NCI-H146 treated with DMSO at 0.1 percent for 48 hours (cell line): ENCODE data around the gene NGEF.
"Not testable (repeated sequence)": the region's sequence is repeated elsewhere in the genome, so short reads cannot be mapped to it uniquely, and the experiment has no call there.

Experiments
- DNase-seq: peaks from one replicate; lab custom pipeline; 2025; ENCODE audit not compliant: unreplicated experiment; lab: John Stamatoyannopoulos, UW

The NGEF gene, protein sequence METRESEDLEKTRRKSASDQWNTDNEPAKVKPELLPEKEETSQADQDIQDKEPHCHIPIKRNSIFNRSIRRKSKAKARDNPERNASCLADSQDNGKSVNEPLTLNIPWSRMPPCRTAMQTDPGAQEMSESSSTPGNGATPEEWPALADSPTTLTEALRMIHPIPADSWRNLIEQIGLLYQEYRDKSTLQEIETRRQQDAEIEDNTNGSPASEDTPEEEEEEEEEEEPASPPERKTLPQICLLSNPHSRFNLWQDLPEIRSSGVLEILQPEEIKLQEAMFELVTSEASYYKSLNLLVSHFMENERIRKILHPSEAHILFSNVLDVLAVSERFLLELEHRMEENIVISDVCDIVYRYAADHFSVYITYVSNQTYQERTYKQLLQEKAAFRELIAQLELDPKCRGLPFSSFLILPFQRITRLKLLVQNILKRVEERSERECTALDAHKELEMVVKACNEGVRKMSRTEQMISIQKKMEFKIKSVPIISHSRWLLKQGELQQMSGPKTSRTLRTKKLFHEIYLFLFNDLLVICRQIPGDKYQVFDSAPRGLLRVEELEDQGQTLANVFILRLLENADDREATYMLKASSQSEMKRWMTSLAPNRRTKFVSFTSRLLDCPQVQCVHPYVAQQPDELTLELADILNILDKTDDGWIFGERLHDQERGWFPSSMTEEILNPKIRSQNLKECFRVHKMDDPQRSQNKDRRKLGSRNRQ

DNA sequence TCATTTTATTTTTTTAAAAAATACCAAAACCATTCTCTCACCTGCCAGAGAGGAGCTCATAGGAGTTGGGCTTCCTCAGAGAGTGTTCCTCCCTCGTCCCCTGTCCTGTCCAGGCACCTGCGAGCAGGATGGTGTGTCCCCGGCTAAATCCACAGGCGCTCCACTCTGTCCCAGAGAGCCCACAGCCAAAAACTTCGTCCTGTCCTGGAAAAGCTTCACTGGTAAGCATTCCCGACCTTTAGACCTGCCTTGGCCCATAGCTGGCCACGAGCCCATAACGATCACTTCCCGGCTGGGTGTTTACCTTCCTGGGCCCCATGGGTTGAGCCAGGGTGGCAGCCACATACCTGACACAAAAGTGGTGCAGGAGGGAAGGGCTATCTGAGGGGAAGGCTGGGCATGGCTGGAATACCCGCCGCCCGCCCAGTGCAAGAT, at the start of gene NGEF:
Gene NGEF (minus strand): TSS at position 230 of the 435 bp plus-strand sequence. CDS start 38,366 bp downstream, outside the sequence.
- no peak for DNase-seq

DNA sequence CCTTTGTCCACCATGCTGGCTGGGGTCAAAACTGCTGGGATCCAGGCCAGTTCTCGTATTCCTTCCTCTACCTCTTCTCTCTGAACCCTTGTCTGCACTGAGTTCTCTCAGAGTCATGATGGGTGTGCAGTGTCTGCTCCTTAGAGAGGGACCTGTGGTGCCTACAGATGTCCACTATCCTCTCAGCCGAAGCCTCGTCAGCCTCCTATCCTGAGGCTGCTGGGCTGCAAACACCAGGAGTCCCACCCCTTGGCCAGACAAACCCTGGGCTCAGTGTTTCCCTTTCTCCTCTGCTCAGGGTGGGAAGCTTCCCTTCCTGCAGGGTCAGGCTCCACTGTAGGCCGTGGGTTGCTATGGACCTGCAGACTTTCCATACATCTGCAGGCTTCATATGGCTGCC, 49.4 kb upstream of the NGEF start:
- no peak for DNase-seq

DNA sequence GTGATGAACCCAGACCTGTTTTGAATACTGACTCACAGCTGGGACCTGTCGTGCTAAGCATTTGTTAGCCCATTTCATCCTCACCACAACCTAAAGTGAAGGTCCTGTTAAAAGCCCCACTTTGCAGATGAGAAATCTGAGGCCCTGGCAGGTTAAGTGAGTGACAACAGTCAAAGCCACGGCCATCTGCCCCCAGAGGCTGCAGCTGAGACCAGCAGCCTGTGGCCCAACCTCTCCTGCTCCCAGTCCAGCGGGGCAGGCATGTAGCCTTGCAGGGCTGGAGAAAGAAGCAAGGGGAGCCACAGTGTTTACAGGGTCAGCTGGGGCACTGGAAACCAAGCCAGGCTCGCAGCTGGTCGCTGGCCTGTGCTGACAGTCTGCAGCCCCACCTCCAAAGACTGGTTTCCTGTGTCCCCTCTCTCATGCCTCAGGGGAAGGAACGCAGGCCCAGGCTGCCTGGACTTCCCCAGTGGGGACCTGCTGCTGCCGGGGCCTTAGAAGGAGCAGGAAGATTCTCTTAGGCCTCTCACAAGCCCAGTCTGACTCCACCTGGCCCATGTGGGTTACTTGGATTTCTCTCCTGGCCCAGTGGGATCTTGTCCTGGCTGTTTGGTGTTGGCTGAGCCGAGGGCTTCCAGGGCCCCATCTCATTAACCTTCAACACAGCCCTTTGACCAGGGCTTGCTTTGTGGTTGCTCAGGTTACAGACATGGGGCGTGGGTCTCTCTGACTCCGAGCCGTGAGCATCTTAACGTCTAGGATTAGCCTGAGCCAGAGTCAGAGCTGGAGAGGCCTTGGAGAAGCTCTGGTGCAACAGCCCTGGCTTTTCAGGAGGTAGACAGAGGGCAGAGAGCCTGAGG, 48.8 kb upstream of the NGEF start:
- no peak for DNase-seq

DNA sequence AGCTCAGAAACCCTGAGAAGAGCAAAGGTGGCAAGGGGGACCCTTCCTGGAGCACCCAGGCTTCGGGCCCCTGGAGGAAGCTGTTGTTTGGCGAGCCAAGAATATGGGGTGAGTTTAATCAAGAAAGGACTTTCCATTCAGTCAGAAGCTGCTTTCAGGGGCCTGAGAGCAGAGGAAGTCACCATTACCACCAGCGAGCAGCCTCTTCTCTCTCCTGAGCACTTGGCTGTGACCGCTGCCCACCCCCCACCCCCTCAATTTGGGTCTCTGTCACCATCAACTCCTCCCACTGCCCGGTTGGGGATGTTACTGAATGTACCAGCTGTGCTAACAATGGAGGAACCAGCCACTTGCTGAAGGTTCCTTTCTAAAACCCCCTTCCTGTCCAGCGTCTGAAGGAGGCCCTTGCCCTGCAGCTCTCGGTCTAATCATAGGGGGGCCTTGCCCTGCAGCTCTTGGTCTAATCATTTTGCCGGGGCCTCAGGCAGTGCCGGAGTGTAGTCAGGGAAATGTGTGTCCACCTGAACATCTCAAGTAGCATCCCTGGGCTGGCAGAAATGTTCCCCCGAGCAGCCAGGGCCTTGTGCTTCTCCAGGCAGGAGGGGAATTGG, 48.0 kb upstream of the NGEF start:
- no peak for DNase-seq

DNA sequence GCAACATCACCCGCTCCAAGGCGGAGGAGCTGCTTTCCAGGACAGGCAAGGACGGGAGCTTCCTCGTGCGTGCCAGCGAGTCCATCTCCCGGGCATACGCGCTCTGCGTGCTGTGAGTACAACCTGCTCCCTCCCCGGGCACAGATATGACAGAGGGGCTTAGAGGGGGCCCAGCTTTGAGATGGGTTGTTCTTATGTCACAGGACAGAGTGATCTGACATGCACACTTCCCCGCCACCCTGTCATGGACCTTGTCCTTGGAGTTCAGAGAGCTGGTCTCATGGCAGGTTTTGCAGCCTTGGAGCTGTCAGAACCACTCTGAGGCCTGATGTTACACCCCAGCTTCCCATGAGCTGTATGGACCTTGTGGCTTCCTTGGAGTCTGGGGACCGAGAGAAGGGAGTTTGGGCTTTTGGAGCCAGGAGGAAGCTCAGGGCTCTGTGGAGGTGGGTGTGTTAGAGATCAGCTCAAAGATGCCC, 47.5 kb upstream of the NGEF start:
- DNase-seq, result no peak

DNA sequence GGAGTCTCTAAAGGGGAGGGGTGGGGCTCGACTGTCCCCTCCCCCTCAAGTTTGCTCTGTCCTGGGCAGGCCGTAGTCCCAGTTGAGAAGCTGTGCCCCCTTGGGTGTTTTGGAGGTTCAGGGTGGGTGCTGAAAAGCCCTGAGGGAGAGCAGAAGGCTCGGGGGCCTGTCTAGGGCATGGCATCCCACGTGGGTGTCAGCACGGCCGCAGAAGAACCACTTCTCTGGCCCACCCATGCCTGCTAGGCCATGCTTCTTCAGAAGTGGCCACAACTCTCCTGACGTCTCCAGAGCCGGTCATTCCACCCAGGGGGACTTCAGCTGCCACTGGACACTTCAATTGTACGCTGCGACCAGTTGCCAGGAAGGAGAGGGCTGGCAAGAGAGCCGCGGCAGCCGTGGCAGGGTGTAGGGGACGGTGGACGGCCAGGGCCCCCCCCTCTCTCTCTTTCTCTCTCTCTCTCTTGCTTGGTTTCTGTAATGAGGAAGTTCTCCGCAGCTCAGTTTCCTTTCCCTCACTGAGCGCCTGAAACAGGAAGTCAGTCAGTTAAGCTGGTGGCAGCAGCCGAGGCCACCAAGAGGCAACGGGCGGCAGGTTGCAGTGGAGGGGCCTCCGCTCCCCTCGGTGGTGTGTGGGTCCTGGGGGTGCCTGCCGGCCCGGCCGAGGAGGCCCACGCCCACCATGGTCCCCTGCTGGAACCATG, 46.9 kb upstream of the NGEF start, which contains the start of gene INPP5D:
Gene INPP5D (plus strand): TSS at position 546 of the 704 bp plus-strand sequence. CDS start 137 bp downstream, at position 683.
- DNase-seq, result no peak

DNA sequence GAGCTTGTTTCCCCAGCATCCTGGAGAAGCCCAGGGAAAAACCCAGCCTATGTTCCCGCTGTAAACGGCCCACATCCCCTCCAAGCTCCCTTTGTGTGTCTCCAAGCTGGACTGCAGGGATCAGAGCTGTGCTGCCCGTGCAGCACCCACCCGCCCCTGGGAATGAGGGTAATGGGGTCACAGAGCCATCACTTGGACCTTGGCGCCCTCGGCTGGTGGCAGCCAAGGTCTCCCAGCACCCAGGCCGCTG, 46.4 kb upstream of the NGEF start:
- DNase-seq, result no peak

DNA sequence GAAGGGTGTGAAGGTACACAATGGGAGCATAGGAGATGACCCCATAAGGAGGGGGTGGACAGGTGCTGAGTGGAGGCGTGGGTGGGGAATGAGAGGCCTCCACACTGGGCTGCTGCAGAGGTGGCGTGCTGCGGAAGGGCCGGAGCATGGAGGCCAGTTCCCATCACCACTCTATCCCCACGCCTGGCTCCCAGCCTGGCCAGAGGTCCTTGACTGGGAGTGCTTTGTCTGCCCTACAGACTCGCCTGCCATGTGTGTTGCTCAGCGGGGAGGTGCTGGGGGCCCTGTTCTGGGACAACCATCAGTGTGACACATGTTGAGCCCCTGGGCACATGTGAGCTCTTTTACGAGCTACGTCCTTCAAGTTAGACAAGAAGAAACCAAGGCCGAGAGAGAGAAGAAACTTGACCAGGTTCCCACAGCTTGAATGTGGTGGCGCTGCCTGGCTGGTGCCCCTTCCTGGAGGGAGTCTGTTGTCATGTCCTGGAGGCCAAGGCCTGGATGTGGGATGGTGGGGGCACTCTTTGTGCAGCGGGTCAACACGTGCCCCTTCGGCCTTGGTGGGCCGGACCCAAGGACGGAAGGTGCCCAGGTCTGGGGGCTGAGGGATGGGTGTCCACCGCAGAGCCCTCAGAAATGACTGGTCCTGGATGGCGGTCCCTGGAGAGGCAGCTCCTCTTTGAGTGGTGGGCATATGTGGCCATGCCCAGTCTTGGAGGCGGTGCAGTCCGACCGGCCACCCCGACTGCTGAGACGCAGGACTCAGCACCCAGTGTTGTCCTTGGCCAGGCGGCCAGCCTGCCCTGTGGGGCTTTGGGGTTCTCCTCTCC, 45.9 kb upstream of the NGEF start:
- DNase-seq, result no peak

DNA sequence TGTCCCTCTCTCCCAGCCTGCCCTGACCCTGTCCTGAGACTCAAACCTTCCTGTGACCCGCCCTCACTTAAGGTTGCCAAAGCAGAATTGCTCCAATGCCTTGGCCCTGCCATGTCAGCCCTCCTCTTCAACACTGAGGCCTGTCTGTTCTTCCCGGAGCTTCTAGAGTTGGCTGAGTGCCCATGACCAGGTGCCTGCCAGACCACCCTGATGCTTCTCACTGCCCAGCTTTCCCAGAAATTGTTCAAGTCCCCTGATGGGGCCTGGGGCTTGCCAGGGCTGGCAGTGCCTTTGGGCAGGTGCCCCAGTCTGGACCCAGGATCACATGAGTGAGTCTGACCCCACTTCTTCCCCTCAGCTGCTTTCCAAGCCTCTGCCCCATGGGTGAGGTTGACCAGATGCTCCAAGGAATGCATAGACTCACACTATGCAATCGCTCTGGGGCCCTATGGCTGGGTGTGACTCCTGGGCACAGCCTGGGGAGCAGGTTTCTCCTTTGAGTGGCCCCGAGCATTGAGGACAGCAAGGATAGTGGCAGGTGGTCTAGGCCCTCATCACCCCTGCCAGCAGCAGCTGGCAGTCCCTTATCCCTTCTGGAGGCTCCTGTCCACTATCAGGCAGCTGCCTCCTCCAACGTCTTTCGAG, 44.0 kb upstream of the NGEF start:
- DNase-seq, result no peak

DNA sequence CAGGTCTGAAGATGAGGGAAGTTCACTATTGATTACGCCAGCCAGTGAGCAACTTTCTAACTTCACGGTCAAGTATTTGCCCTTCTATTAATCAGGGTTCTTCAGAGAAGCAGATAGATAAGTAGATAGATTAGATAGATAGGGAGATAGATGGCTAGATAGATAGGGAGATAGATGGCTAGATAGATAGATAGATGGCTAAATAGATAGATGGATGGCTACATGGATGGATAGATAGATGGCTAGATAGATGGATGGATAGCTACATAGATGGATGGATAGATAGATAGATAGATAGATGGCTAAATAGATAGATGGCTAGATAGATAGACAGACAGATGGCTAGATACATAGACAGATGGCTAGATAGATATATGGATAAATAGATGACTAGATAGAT, 42.3 kb upstream of the NGEF start:
- DNase-seq, result no peak

DNA sequence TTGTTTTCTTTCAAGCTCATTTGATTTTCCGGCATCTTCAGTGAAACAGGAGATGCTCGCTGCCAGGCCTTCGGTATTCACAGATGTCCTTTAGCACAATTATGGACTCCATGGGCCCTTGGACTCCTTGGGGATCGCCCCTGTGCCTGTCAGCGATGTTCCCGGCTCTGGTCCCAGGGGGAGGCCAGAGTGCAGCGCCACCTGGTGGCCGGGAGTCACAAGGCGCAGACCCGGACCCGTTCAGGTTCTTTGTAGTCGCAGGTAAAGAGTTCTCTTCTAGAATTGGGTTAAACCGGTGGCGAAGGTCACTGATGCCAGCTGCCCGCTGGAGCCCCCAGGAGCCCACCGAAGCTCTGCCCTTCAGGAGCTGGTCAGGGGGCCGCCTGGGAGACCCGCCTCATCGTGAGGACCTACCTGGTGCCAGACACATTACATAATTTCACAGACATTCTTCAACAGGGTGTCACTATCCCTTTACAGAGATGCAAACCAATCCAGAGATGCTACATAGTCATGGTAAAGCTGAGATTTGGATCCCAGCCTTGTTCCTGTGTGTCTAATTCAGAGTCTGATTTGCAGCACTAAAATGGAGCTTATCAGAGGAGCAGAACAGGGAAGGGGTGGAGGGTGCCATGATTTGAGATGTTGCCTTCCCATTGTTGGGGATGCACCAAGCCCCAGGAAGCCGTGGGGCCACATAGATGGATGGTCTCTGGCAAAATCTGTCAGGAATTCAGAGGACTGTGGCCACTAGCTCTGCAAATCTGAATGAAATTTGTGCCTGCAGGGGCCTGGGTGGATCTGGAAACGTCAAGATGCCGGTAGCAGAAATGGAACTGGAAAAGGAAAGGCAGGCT, 41.1 kb upstream of the NGEF start:
- no peak for DNase-seq

DNA sequence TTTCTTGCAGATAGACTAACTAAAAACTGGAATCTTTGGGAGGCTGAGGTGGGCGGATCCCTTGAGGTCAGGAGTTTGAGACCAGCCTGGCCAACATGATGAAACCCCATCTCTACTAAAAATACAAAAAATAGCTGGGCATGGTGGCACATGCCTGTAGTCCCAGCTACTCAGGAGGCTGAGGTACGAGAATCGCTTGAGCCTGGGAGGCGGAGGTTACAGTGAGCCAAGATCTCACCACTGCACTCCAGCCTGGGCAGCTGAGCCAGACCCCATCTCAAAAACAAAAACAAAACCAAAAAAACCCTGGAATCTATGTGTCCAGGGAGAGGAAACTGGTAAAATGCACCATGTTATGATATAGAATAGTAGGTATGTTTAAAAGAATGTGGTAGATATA, 39.5 kb upstream of the NGEF start:
- not testable (repeated sequence) for DNase-seq

DNA sequence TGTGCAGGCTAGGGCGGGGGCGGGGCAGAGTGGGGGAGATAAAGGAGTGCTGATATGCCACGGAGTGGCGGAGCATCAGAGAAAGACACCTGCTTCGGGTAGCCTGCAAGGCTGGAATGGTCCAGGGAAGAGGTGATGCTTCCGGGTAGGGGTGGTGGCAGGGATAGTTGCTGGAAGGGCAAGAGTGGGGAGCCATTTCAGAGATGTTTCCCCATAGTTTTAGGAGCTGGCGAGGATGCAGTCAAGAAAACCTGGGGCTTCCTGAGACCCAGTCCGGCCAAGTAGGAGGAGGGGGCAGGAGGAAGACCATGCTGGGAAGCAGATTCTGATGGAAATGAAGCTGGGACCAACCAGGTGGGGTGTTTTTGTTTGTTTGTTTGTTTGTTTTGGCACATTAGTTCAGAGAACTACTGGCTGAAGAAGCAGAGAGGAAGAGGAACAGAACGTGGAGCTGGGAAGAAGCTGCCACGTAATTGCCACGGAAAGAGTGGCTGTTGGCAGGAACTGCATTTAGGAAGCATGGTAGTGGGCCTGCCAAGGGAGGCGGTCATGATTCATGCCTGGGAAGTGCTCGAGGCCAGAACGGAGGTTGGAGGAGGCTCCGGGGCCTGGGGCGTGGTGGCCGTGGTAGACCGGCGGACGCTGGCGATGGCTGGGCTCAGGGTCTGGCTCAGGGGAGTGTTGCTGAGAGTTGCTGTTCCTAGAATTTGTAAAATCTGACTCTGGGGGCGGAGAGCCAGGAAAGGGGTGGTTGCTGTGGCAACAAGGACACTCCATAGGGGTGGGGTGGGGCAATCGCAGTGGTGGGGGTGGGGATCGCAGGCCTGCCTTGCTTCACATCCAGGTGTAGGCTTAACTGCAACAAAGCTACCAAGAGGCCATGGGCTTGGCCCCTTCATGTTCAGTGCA, 38.4 kb upstream of the NGEF start:
- no peak for DNase-seq

DNA sequence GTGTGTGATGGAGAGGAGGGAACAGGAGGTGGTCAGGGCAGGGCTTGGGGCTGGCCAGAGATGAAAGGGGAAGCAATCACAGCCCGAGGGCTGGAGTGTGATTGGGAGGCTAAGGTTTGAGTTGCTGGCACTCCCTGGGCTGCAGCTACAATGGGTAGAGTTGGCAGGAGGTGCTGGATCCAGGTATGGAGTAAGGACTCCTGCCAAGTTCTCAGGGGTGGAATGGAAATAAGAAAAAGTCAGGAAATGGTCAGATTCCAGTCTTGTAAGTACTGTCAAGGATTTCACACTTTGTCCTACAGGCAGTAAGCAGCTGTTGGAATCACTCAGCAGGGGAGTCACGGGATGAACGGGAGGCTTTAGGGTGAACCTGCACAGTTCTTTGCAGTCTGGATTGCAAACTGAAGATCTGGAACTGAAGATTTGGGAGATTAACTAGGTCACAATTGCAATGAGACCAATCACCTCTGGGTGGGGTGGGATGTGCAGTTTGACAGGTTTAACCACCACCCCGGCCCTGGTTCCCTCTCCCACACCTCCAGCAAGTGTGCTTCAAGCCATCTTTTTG, 36.2 kb upstream of the NGEF start:
- no peak for DNase-seq

DNA sequence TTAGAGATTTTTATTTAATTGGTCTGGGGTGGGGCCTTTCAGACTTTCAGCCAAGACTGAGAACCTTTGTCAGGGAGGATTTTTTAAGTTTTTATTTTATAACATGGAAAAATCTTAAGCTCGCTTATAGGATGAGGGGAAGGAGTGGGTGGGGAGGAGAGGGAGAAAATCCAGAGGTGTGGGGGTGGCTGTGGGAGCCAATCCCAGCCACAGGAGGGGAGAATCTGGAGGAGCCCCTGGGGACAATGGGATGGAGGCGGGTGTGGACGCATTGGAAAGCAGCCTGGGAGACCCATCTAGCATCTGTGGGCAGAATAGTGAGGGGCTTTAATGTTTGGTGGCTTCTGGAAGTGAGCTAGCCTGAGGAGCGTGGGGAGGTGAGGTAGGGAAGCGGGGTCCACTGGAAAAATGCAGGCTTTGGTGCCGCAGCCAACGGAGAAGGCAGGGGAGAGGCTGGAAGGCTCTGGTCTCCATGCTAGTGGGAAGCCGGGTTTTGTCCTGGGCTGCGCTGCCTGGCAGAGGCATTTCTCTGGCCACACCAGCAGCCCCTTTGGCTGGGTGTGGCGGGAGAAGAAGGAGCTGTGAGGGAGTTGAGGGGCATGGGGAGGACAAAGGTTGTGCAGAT, 35.6 kb upstream of the NGEF start:
- DNase-seq, result no peak

DNA sequence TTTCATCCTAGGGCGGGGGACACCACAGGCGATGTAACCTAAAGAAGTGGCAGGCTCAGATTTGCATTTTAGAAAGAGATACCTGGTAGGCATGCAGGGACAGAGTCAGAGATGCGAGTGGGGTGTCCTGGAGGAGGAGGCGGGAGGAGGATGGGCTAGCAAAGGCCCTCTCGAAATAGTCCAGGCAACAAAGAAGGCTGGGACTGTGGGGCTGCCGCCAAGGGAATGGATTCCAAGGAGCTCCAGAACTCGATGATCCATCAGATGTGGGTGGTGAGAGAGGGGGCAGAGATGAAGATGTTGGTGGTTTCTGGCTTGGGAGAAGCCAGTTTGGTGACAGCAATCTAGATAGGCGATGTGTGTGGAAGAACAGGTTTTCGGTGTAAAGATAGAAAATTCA, 34.6 kb upstream of the NGEF start:
- DNase-seq, result no peak
